ENCODE measurements around the gene NFIA.

DNA sequence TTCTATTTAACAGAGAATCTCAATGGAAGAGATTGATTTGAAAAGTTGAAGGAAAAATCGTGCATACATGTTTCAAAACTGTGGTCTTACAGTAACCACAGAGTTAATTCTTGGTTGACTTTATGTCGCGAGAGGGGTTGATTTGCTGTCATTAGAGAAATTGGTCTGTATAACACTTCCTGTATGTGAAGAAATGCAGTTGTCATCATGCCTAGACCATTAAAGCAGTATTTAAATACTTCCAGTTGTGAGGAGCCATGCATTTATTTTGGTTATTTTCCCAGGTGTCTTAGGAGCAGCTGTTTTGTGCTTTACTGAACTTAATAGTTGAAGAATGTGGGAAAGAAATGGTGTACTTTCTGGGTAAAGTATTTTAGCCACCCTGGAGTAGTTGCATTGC is 76.2 kb downstream of the NFIA start:
- TF ChIP-seq, protein P1, sequence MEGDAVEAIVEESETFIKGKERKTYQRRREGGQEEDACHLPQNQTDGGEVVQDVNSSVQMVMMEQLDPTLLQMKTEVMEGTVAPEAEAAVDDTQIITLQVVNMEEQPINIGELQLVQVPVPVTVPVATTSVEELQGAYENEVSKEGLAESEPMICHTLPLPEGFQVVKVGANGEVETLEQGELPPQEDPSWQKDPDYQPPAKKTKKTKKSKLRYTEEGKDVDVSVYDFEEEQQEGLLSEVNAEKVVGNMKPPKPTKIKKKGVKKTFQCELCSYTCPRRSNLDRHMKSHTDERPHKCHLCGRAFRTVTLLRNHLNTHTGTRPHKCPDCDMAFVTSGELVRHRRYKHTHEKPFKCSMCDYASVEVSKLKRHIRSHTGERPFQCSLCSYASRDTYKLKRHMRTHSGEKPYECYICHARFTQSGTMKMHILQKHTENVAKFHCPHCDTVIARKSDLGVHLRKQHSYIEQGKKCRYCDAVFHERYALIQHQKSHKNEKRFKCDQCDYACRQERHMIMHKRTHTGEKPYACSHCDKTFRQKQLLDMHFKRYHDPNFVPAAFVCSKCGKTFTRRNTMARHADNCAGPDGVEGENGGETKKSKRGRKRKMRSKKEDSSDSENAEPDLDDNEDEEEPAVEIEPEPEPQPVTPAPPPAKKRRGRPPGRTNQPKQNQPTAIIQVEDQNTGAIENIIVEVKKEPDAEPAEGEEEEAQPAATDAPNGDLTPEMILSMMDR (IDR thresholded peaks at IDR 0.05): no peak
- TF ChIP-seq EP300 (IDR thresholded peaks at IDR 0.05) (no peak), POLR2A (IDR thresholded peaks at IDR 0.05) (no peak), POLR2AphosphoS5 (IDR thresholded peaks at IDR 0.05) (no peak)
